Right lobe of liver (tissue), 4 donors: Measurements from ENCODE around the gene DCAF10.

Experiments used
- CTCF ChIP-seq, 4 donors: fragments of 200-600 bp in 3 of 4; fragments of 450-650 bp in 1 of 4; IDR thresholded peaks; one replicate each; pipeline versions ENCODE4 v1.5.1 to v1.8.0; 2016 to 2022; ENCODE audit warnings: antibody characterized with exemption in 4 of 4, mild to moderate bottlenecking in 2 of 4
- POLR2A ChIP-seq: fragments of 450-650 bp; IDR thresholded peaks from one replicate; pipeline ENCODE4 v1.6.1; 2017; ENCODE audit warnings: antibody characterized with exemption, mild to moderate bottlenecking
- donor health status: DM: no; HTN: no; CAD: no.
- donor health status: DM: no; HTN: no; CAD: no.
- donor health status: DM: no; HTN: yes; CAD: no.

GRCh38 chr9:37769306-37769705 is 31.3 kb upstream of the DCAF10 start:
- TF ChIP-seq POLR2A (no peak), CTCF (IDR thresholded peaks at IDR 0.05) (no peak)
